ENCODE measurements around the gene CEACAM4. TPM values are rescaled to one million over a fixed set of nuclear protein-coding genes. Genes with fewer than 3 reads are reported as not detected.

CEACAM4 gene
- total RNA-seq, 1 donor from 2014 or later = 1.0 TPM

- Histone ChIP-seq H3K4me1 (ENCODE audit: control insufficient read depth in 3 of 3, insufficient read depth in 3 of 3, low read length in 3 of 3) (no peaks in the 10 kb centered on the region), H3K36me3 (ENCODE audit: control insufficient read depth in 3 of 3, insufficient read depth in 3 of 3, low read length in 3 of 3) (no peaks in the 10 kb centered on the region), H3K9ac (ENCODE audit: low read depth in 1 of 3, low read length in 3 of 3) (no peak overlapping the region), H3K27me3 (ENCODE audit: control insufficient read depth in 3 of 3, insufficient read depth in 3 of 3, low read length in 3 of 3) (peaks cover 0 to 9% (median 8%) of the 10 kb centered on the region in 3 donors), H3K9me3 (ENCODE audit: control insufficient read depth in 3 of 3, low read length in 3 of 3) (no peaks in the 10 kb centered on the region), H3K27ac (ENCODE audit: low read depth, low read length) (no peak overlapping the region), H3K4me3 (ENCODE audit: low read length in 3 of 3) (no peak overlapping the region)
Observed at GRCh38 chr19:41641879-41642485, 15.1 kb upstream of the CEACAM4 start.

GRCh38 chr19:41638641-41639081 lies 11.8 kb upstream of the CEACAM4 start:
- Histone ChIP-seq H3K36me3 (ENCODE audit: control insufficient read depth in 3 of 3, insufficient read depth in 3 of 3, low read length in 3 of 3) (no peaks in the 10 kb centered on the region), H3K9ac (ENCODE audit: low read depth in 1 of 3, low read length in 3 of 3) (no peak overlapping the region), H3K27ac (ENCODE audit: low read depth, low read length) (no peak overlapping the region), H3K27me3 (ENCODE audit: control insufficient read depth in 3 of 3, insufficient read depth in 3 of 3, low read length in 3 of 3) (peaks cover 0 to 9% (median 8%) of the 10 kb centered on the region in 3 donors), H3K9me3 (ENCODE audit: control insufficient read depth in 3 of 3, low read length in 3 of 3) (no peaks in the 10 kb centered on the region), H3K4me3 (ENCODE audit: low read length in 3 of 3) (no peak overlapping the region), H3K4me1 (ENCODE audit: control insufficient read depth in 3 of 3, insufficient read depth in 3 of 3, low read length in 3 of 3) (no peaks in the 10 kb centered on the region)

- Histone ChIP-seq H3K27me3 (ENCODE audit: control insufficient read depth in 3 of 3, insufficient read depth in 3 of 3, low read length in 3 of 3) (peaks cover 0 to 9% (median 8%) of the 10 kb centered on the region in 3 donors), H3K9me3 (ENCODE audit: control insufficient read depth in 3 of 3, low read length in 3 of 3) (peaks cover 0 to 2% (median 0%) of the 10 kb centered on the region in 3 donors), H3K36me3 (ENCODE audit: control insufficient read depth in 3 of 3, insufficient read depth in 3 of 3, low read length in 3 of 3) (no peaks in the 10 kb centered on the region), H3K27ac (ENCODE audit: low read depth, low read length) (no peak overlapping the region), H3K4me3 (ENCODE audit: low read length in 3 of 3) (no peak overlapping the region), H3K4me1 (ENCODE audit: control insufficient read depth in 3 of 3, insufficient read depth in 3 of 3, low read length in 3 of 3) (no peaks in the 10 kb centered on the region), H3K9ac (ENCODE audit: low read depth in 1 of 3, low read length in 3 of 3) (no peak overlapping the region)
Observed at GRCh38 chr19:41637484-41637883, 10.6 kb upstream of the CEACAM4 start.

GRCh38 chr19:41627966-41628675 lies 1.2 kb upstream of the CEACAM4 start:
- H3K9me3 ChIP-seq (ENCODE audit: control insufficient read depth in 3 of 3, low read length in 3 of 3) = peaks cover 0 to 6% (median 0%) of the 10 kb centered on the region in 3 donors

GRCh38 chr19:41626278-41626677 lies 596 bp downstream of the CEACAM4 start:
- no peak overlapping the region for H3K4me3 ChIP-seq (ENCODE audit: low read length in 3 of 3)
- no peak overlapping the region for H3K27ac ChIP-seq (ENCODE audit: low read depth, low read length)
- H3K36me3 ChIP-seq (ENCODE audit: control insufficient read depth in 3 of 3, insufficient read depth in 3 of 3, low read length in 3 of 3) = no peaks in the 10 kb centered on the region
- peaks cover 4 to 10% (median 7%) of the 10 kb centered on the region in 3 donors for H3K27me3 ChIP-seq (ENCODE audit: control insufficient read depth in 3 of 3, insufficient read depth in 3 of 3, low read length in 3 of 3)
- H3K9ac ChIP-seq (ENCODE audit: low read depth in 1 of 3, low read length in 3 of 3) = no peak overlapping the region
- no peaks in the 10 kb centered on the region for H3K4me1 ChIP-seq (ENCODE audit: control insufficient read depth in 3 of 3, insufficient read depth in 3 of 3, low read length in 3 of 3)
- peaks cover 0 to 3% (median 0%) of the 10 kb centered on the region in 3 donors for H3K9me3 ChIP-seq (ENCODE audit: control insufficient read depth in 3 of 3, low read length in 3 of 3)

More at GRCh38 chr19:41627966-41628675, 1.2 kb upstream of the CEACAM4 start:
- no peaks in the 10 kb centered on the region for H3K4me1 ChIP-seq (ENCODE audit: control insufficient read depth in 3 of 3, insufficient read depth in 3 of 3, low read length in 3 of 3)
- no peaks in the 10 kb centered on the region for H3K36me3 ChIP-seq (ENCODE audit: control insufficient read depth in 3 of 3, insufficient read depth in 3 of 3, low read length in 3 of 3)
- no peak overlapping the region for H3K9ac ChIP-seq (ENCODE audit: low read depth in 1 of 3, low read length in 3 of 3)
- no peak overlapping the region for H3K27ac ChIP-seq (ENCODE audit: low read depth, low read length)
- H3K4me3 ChIP-seq (ENCODE audit: low read length in 3 of 3) = no peak overlapping the region
- H3K27me3 ChIP-seq (ENCODE audit: control insufficient read depth in 3 of 3, insufficient read depth in 3 of 3, low read length in 3 of 3) = peaks cover 4 to 10% (median 7%) of the 10 kb centered on the region in 3 donors

GRCh38 chr19:41624937-41625336 lies 1.9 kb downstream of the CEACAM4 start:
- H3K9ac ChIP-seq (ENCODE audit: low read depth in 1 of 3, low read length in 3 of 3) = no peak overlapping the region
- no peaks in the 10 kb centered on the region for H3K9me3 ChIP-seq (ENCODE audit: control insufficient read depth in 3 of 3, low read length in 3 of 3)
- H3K4me1 ChIP-seq (ENCODE audit: control insufficient read depth in 3 of 3, insufficient read depth in 3 of 3, low read length in 3 of 3) = no peaks in the 10 kb centered on the region
- H3K27ac ChIP-seq (ENCODE audit: low read depth, low read length) = no peak overlapping the region
- peaks cover 4 to 15% (median 7%) of the 10 kb centered on the region in 3 donors for H3K27me3 ChIP-seq (ENCODE audit: control insufficient read depth in 3 of 3, insufficient read depth in 3 of 3, low read length in 3 of 3)
- H3K36me3 ChIP-seq (ENCODE audit: control insufficient read depth in 3 of 3, insufficient read depth in 3 of 3, low read length in 3 of 3) = no peaks in the 10 kb centered on the region
- no peak overlapping the region for H3K4me3 ChIP-seq (ENCODE audit: low read length in 3 of 3)

- Histone ChIP-seq H3K27ac (ENCODE audit: low read depth, low read length) (no peak overlapping the region), H3K27me3 (ENCODE audit: control insufficient read depth in 3 of 3, insufficient read depth in 3 of 3, low read length in 3 of 3) (peaks cover 4 to 15% (median 7%) of the 10 kb centered on the region in 3 donors), H3K4me3 (ENCODE audit: low read length in 3 of 3) (no peak overlapping the region)
Observed at GRCh38 chr19:41624515-41624914, 2.4 kb downstream of the CEACAM4 start.

GRCh38 chr19:41623360-41623759 lies 3.5 kb downstream of the CEACAM4 start:
- no peak overlapping the region for H3K27ac ChIP-seq (ENCODE audit: low read depth, low read length)

More at GRCh38 chr19:41624515-41624914, 2.4 kb downstream of the CEACAM4 start:
- no peaks in the 10 kb centered on the region for H3K4me1 ChIP-seq (ENCODE audit: control insufficient read depth in 3 of 3, insufficient read depth in 3 of 3, low read length in 3 of 3)
- no peak overlapping the region for H3K9ac ChIP-seq (ENCODE audit: low read depth in 1 of 3, low read length in 3 of 3)
- no peaks in the 10 kb centered on the region for H3K9me3 ChIP-seq (ENCODE audit: control insufficient read depth in 3 of 3, low read length in 3 of 3)
- no peaks in the 10 kb centered on the region for H3K36me3 ChIP-seq (ENCODE audit: control insufficient read depth in 3 of 3, insufficient read depth in 3 of 3, low read length in 3 of 3)

GRCh38 chr19:41621654-41622053 lies 5.2 kb downstream of the CEACAM4 start:
- H3K27ac ChIP-seq (ENCODE audit: low read depth, low read length) = no peak overlapping the region
- H3K9ac ChIP-seq (ENCODE audit: low read depth in 1 of 3, low read length in 3 of 3) = no peak overlapping the region
- H3K36me3 ChIP-seq (ENCODE audit: control insufficient read depth in 3 of 3, insufficient read depth in 3 of 3, low read length in 3 of 3) = no peaks in the 10 kb centered on the region
- peaks cover 0 to 13% (median 8%) of the 10 kb centered on the region in 3 donors for H3K27me3 ChIP-seq (ENCODE audit: control insufficient read depth in 3 of 3, insufficient read depth in 3 of 3, low read length in 3 of 3)
- no peaks in the 10 kb centered on the region for H3K9me3 ChIP-seq (ENCODE audit: control insufficient read depth in 3 of 3, low read length in 3 of 3)
- no peak overlapping the region for H3K4me3 ChIP-seq (ENCODE audit: low read length in 3 of 3)
- H3K4me1 ChIP-seq (ENCODE audit: control insufficient read depth in 3 of 3, insufficient read depth in 3 of 3, low read length in 3 of 3) = no peaks in the 10 kb centered on the region

More at GRCh38 chr19:41623360-41623759, 3.5 kb downstream of the CEACAM4 start:
- Histone ChIP-seq H3K4me3 (ENCODE audit: low read length in 3 of 3) (no peak overlapping the region), H3K9me3 (ENCODE audit: control insufficient read depth in 3 of 3, low read length in 3 of 3) (no peaks in the 10 kb centered on the region), H3K27me3 (ENCODE audit: control insufficient read depth in 3 of 3, insufficient read depth in 3 of 3, low read length in 3 of 3) (peaks cover 4 to 15% (median 7%) of the 10 kb centered on the region in 3 donors), H3K9ac (ENCODE audit: low read depth in 1 of 3, low read length in 3 of 3) (no peak overlapping the region), H3K4me1 (ENCODE audit: control insufficient read depth in 3 of 3, insufficient read depth in 3 of 3, low read length in 3 of 3) (no peaks in the 10 kb centered on the region), H3K36me3 (ENCODE audit: control insufficient read depth in 3 of 3, insufficient read depth in 3 of 3, low read length in 3 of 3) (no peaks in the 10 kb centered on the region)

- Histone ChIP-seq H3K27ac (ENCODE audit: low read depth, low read length) (no peak overlapping the region), H3K9ac (ENCODE audit: low read depth in 1 of 3, low read length in 3 of 3) (no peak overlapping the region), H3K4me3 (ENCODE audit: low read length in 3 of 3) (no peak overlapping the region), H3K4me1 (ENCODE audit: control insufficient read depth in 3 of 3, insufficient read depth in 3 of 3, low read length in 3 of 3) (no peaks in the 10 kb centered on the region), H3K9me3 (ENCODE audit: control insufficient read depth in 3 of 3, low read length in 3 of 3) (no peaks in the 10 kb centered on the region), H3K36me3 (ENCODE audit: control insufficient read depth in 3 of 3, insufficient read depth in 3 of 3, low read length in 3 of 3) (no peaks in the 10 kb centered on the region), H3K27me3 (ENCODE audit: control insufficient read depth in 3 of 3, insufficient read depth in 3 of 3, low read length in 3 of 3) (peaks cover 0 to 11% (median 8%) of the 10 kb centered on the region in 3 donors)
Observed at GRCh38 chr19:41621226-41621625, 5.6 kb downstream of the CEACAM4 start.
